GM19467 (cell line): ENCODE measurements around the gene KDM1A.

ENCODE experiments used
- ATAC-seq: cut with Tn5 transposase; IDR thresholded peaks from one replicate; pipeline ENCODE4 v1.9.1; 2021; ENCODE audit warnings: mild to moderate bottlenecking, moderate library complexity; ENCODE audit not compliant: unreplicated experiment

KDM1A gene

DNA sequence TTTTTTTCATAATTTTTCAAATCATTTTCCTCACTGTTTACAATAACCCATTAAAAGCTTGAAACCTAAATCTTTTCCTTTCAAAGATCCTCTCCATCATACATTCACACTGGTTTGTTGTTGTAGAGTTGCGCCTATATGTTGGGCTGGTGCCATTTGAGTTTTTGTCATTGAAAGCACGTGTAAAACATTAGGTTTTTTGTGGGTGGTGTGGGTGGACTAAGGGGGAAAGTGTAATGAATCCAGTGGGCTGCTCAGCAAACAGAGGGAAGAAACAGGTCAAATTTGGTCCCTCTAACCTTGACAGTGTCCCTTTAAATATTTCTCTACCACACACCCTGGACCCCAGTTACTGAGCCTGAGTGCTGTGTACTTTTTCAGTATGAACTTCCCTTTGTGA, 46.8 kb downstream of the KDM1A start:
- no peak for ATAC-seq

DNA sequence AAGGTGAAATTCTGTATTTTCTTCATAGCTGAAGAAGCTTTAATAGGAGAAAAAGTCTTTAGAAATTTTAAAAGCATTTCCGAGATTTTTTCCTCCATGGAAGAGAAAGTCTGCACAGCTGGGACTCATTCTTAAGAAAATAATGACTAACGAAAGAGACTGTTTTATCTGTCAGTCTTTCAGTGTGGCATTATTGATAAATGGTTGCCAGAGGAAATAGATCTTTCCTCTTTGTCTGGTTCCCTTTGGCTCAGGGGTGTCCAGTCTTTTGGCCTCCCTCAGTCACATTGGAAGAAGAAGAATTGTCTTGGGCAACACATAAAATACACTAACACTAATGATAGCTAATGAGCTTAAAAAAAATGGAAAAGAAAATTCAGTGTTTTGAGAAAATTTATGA, 49.9 kb downstream of the KDM1A start:
- ATAC-seq = no peak

DNA sequence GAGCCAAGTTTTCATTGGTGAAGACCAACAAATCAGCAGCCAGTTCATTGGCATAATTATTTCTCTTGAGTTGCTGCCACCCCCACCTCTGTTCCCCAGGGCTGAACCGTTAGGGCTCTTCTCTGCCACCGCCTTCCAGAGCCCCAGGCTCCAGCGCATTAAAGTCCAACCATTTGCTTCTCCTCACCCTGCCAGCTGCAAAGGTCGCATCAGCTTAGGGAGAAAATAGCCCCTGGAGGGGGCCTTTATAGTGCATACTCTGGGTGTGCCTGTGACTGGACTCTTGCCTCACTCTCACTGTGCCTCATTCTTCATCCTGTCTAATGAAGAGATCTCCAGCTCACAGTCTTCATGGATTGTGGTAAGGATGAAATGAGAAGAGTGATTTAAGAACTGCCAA, 50.4 kb downstream of the KDM1A start:
- ATAC-seq = no peak

DNA sequence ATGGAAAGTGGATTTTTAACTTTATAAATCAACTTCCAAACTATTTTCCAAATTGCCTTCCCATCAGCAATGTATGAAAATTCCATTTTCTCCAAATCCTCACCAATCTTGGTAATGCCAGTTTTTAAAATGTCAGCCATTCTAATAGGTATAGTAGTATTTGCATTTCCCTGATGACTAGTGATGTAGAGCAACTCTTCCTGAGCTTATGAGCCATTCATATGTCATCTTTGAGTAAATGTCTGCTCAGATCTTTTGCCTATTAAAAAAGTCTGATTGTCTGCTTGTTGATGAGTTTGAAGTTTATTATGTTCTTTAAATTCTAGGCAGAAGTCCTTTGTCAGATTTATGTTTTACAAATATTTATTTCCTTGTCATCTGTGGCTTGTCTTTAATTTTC, 54.7 kb downstream of the KDM1A start:
- no peak for ATAC-seq

DNA sequence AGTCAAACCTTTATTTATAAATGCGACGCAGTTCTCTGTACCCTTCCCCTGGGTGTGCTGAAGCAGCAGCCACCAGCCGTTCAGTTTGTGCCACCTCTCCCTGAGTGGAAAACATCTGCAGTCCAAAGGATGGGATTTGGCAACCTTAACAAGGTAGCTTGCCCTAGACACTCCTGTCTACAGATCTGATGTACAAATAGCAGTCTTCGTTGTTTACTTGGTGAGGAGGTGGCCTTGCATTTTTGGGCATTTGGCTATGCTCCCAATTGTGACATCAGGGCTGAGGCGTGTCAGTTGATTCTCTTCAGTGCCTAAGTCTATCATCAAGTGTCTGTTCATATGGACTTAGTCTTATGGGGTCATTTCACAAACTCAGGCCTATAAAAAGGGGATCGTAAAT, 59.8 kb downstream of the KDM1A start:
- no peak for ATAC-seq

DNA sequence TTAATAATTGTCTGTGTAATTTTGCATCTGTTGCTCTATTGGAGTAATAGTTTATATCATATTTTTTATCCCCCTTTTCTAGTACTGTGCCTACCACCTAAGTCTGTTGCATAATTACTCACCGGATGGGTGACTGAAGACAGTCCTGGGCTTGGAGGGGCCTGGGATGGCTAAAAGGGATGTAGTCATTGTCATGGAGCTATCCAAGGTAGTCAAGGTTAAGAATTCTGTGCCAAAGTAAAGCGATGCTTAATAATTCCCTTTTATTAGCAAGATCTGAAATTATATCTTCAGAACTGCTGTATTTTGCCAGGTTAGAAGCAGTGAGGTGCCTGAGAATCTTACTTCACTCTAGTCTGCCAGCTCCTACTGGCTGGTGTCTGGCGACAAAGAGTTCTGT, 61.6 kb downstream of the KDM1A start:
- ATAC-seq = no peak

DNA sequence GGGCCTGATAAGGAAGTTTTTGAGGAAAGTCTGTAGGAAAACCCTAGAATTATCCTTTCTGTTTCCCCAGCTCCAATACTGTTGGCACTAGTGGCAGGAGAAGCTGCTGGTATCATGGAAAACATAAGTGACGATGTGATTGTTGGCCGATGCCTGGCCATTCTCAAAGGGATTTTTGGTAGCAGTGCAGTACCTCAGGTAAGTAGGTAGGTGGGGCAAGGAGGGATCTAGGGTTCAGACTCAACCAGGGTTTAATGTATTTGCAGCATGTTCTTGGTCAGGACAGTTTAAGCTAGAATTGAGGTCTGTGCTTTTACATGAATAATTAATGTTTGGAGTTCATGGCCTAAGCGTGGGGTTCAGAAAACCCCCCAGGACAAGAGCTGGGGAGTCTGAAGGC, 62.1 kb downstream of the KDM1A start:
- ATAC-seq = no peak

DNA sequence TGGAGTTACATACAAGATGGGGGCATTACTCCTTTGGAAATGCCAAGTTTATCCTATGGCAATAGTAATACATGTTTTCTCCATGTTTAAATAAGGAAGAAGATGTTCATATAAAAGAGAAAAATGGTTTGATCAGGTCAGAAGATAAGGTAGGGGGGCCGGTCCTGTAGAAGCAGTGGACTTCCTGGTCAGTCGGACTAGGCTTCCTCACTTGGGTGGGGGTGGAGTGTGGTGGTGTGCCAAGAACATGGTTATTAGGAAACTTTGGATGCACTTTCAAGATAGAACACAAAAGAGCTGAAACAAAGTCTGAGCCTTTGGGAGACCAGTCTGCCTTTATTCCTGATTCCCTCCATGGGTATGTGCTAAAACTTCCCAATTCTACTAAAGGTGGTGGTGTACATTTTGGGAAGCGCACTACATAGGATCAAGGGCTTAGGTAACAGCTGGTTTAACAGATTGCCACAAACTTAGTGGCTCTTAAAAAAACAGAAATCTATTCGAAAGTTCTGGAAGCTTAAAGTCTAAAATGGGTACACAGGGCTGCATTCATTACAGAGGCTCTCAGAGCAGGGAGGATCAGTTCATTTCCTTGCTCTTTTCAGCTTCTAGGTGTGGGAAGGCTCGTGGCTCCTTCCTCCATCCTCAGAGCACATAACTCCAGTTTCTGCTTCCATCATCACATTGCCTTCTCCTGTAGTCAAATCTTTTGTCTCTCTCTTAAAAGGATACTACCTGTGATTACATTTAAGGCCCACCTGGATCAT, 64.6 kb downstream of the KDM1A start:
- ATAC-seq = no peak

DNA sequence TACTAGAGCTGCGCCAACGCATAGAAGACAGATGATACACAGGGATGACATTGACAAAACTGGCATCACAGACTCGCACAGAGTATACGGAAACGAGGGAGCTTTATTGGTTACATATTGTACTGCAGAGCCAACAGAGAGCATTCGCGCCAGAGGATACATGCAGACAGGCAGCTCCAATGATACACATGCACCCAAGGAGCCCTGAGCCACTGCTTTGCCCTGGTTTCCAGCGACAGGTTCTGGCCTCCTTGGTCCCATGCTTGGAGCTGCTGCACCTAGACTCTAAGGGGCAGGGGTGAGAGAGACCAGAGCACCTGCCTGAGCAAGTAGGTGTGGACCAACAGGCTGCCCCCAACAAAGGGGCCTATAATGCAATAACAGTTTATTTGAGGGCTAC, 65.6 kb downstream of the KDM1A start:
- ATAC-seq = no peak

DNA sequence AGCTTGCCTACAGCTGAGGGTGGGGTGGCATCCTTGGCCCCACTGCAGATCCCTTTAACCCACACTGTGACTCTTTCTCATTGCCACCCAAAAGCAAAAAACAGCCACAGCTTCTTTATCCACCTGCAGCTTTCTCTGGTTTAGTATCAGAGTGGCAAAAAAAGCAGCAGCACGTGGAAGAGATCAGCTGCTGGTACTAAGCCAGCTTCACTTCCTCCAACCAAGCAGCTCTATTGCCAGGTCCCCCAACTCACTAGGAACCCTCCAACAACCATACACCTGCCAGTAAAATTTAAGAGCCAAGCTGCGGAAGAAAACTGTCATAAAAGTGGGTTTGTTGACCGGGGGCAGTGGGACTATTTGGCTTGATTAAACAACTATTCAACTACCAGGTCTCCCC, 66.4 kb downstream of the KDM1A start:
- ATAC-seq = no peak

DNA sequence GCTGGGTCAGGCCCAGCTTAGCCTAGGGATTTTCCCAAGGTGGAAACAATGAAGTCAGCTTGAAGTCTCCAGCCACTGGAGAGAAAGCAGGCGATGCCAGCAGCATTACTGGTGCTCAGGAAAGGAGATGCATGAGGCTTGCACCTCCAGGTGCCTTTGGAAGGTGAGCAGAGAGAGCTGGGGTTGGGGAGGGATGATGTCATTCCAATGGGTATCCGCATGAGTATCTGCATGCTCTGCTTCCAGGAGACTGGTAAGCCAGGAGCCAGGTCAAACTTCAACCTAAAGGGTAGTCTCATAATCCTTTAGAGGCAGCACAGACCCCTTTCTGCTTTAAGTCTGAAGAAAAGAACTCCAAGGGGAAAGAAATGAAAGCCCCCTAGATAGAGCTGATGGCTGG, 68.8 kb downstream of the KDM1A start:
- no peak for ATAC-seq

DNA sequence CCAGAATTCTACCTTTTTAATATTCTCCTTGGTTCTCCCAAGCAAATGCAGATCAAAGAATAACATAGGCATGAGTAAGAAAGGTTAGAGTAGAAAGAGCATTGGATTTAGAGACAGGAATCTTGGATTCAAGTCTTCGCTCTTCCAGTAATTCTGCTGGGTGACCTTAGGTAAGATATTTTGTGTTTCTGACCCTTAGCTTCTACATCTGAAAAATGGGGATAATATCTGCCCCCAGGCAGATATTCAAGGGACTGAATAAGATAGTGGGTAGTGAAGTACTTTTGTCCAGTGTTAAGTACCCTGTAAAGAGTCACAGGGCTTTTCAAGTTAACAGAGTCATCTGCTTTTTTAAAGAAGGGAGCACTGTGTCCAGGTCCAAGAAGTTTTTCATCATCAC, 70.8 kb downstream of the KDM1A start:
- ATAC-seq = no peak

DNA sequence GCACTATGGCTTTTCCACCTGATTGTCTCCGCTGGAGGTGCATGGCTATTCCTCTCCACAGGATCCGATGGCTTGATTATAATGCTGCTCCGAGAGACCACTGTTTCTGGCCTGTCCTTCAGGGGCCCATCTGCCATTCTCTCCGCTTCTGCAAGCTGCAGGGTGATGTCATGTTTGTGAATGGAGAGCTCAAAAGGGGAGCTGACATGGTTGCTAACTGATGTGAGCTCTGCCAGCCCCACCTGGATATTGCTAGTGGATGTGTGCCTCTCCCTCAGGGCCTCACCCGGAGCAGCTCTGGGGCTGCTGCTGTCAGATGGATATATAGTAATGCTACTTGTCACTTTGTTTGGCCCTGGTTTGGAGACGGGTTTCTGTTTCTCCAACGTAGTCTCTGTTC, 72.3 kb downstream of the KDM1A start:
- ATAC-seq = no peak

DNA sequence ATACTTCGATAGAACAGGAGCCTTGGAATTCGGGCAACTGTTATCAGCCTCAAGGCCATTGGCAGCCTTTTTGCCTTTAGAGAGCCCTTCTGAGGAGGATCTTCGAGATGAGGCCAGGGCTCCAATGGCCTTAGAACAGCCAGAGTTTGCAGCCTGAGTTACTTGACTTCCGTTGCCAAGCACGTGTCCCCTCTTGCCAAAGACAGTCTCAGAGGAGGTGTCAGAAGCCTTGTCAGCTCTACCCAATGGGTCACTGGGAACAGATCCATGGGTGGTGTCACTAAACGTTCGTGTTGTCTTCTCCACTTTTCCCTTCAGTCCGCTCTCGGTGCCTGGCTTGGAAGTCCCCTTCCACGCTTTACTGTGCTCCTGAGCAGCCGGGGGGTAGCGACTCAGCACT, 73.2 kb downstream of the KDM1A start:
- ATAC-seq = no peak

DNA sequence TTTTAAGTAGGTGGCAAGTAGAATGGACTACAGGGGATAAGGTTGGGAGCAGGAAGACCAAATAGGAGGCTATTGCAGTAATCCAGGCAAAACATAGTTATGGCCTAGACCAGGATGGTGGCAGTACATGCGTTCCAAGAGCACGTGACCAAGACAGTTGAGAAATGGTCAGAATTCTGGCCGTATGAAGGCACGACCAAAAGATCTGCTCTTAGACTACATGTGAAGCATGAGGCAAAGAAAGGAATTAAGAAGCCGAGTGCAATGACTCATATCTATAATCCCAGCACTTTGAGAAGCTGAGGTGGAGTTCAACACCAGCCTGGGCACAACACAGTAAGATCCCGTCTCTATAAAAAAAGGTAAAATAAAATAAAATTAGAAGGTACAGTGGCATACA, 78.0 kb downstream of the KDM1A start:
- no peak for ATAC-seq

DNA sequence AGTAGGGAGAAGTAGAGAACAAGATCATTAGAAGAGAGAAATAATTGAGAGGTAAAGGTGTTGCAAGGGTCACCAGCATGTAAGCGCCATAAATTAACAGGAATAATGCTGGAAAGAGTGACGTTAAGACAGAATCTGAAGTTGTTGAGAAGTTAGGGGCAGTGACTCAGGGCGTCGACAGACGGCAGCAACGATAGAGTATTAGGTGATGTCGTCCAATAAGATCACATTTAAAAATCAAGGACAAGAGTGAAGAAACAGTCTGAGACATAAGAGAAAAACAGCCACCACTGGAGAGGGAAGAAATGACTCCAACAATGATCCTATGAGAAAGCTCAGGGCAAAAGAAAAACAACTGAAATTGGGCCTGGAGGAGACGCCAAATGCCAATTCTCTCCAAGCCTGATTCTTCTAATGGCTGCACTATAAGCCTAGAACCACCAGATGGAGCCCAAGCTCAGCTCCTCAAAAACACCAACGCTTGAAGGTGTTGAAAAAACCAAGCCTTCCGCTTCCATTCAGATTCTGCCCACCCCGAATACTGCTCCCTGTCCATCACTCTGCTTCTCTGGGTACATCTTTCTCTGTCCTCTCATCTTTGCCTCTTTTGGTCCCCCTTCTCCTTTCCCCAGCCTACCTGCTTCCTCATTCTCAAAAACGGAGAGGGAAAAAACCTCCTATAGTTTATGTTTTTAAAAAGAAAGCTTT, 79.3 kb downstream of the KDM1A start:
- ATAC-seq = no peak

DNA sequence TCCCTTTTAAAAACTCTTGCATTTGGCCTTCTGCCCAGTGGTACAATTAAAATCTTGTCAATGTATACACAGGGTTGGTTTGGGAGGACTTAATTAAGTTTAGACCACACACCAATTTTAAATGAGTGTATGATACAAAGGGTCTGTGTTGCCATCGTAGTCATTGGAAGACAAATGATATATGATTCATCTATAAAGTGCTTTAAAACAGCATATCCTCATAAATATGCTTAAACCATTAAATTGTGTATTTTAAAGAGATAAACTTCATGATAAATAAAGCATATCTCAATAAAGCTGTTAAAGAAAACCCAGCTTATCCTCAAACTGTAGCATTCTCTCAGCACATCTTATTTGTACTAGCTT, 79.9 kb downstream of the KDM1A start:
- ATAC-seq = no peak

DNA sequence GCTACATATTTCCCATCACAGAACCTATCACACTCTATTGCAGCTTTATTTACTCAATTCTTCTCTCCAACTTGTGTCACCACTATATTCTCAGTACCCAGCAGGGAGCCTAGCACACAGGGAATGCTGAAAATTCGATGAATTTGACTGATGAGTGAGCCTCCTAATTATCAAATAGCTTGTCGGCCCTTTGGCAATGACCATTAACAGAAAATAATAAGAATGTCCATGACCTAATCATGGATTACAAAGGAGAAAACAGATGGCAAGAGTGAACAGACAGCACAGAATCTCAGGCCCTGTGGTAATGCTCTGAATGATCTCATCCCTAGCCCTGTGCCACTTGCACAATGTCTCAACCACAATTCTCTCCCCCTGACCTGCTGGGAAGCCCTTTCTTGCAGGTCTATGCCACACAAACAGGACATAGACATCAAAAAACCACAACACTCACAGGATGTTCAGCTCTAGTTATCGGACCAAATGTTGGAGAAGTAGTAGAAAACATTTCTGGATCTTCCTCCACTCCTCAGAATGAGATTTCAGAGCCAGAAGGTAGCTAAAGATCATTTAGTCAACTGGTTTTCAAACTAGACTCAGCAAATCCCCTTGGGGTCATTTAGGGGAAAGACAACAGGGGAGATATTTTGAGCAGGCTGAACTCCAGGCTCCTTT, 80.9 kb downstream of the KDM1A start:
- ATAC-seq = no peak

DNA sequence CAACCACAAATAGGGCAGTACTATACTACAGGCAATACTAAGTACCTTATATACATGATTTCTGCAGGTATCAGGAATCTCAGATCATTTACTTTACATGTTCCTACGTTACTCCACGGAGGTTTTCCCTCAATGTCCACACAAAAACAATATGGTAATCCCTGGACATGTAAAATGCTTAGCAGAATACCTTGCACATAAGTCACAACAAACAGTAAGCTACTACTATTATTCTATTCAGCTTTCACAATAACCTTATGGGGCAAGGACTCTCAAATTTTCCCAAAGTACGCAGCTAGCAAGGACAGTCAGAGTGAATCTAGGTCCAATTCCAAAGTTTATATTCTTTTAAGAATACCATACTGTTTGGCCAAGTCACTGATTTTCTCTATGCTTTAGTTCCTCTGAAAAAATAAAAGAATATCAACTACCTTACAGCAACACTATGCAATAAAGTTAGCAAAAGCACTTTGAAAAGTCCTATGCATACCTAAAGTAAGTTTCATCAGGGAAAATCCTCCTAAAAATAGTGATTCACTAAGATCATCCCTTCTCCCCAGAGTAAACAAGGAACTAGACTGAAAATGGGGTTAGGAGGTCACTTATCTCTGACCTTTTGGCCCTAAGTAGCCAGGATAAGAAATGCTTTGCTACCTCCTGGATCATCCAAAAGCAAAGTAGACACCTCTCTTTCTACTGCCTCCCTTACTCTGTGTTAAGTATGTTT, 82.0 kb downstream of the KDM1A start:
- ATAC-seq = no peak

DNA sequence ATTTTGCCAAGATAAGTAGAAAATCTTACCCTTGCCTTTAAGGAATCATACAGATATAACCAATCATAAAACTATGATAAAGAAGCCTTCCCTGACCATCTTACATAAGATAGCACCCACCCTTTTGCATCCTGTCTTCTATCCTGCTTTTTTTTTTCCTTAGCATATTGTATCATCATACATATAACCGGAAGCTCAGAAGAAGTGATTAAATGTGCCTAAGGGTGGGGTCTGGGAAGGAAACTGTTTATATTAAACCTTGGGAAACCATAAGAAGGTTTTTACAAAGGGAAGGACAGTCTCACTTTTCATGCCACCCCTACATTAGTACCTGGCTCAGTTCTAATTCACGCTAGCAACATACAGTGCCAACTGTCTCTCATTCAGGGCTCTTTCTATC, 82.6 kb downstream of the KDM1A start:
- no peak for ATAC-seq

DNA sequence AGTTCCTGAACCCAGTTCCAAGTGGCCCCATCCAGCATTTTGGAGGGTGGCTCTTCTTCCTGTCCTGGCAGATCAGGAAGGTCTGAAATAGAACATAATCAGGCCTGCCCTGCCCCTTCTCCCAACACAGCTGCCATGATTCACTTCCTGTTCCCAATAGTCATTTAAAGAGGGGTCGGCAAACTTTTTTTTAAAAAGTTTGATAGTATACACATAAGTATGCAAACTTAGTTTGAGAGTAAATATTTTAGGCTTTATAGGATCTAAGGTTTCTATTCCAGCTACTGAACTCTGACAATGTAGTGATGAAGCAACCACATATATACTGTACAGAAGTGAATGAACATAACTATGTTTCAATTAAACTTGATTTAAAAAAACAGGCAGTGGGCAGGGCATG, 83.0 kb downstream of the KDM1A start:
- ATAC-seq = no peak
